Measurements from ENCODE around the gene PIEZO2.

The PIEZO2 gene

DNA sequence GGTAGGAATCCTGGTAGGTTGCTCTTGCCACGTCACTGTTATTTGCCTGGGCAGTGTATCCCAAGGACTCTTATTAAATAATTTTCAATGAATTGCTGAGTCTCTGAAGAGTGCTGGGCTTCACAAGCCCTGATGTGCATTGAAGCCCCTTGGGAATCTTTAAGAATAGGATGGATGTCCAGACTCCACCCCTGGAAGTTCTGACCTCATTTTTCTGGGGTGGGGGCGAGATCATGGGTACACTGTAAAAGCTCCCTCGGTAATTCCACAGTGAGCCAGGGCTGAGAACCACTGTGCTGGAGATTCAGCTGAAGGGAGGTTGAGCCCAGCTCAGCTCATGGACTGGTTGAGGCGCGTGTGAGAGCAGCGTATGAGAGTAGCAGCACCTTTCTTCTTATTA lies 140.2 kb downstream of the PIEZO2 start:
- H3K4me3 ChIP-seq (ENCODE audit: control insufficient read depth, low read depth, low read length) = no peak overlapping the region
- no peak for DNase-seq (ENCODE audit: low read depth)
- TF ChIP-seq, protein P1, sequence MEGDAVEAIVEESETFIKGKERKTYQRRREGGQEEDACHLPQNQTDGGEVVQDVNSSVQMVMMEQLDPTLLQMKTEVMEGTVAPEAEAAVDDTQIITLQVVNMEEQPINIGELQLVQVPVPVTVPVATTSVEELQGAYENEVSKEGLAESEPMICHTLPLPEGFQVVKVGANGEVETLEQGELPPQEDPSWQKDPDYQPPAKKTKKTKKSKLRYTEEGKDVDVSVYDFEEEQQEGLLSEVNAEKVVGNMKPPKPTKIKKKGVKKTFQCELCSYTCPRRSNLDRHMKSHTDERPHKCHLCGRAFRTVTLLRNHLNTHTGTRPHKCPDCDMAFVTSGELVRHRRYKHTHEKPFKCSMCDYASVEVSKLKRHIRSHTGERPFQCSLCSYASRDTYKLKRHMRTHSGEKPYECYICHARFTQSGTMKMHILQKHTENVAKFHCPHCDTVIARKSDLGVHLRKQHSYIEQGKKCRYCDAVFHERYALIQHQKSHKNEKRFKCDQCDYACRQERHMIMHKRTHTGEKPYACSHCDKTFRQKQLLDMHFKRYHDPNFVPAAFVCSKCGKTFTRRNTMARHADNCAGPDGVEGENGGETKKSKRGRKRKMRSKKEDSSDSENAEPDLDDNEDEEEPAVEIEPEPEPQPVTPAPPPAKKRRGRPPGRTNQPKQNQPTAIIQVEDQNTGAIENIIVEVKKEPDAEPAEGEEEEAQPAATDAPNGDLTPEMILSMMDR (IDR thresholded peaks at IDR 0.05; ENCODE audit: control insufficient read depth, insufficient read depth, low read depth, low read length, missing control alignments) = no peak

DNA sequence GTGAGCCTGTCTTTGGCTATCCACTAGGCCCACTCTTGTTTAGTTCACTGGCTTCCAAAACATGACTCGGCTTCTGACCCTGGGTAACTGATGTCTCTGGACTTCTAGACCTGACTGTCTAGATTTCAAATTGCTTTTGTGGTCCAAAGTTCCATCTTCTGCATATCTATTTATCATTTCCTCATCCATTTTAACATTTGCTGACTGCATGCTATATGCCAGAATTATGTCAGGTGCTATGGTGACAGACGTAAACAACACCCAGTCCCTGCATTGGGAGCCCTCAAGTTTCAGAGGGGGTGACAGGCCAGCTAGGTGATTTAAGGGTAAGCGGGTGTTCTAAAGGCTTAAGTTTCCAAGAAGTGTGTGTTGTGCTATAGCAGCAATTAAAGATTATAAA lies 140.9 kb downstream of the PIEZO2 start:
- no peak for DNase-seq (ENCODE audit: low read depth)
- TF ChIP-seq, protein P1 (IDR thresholded peaks at IDR 0.05; ENCODE audit: control insufficient read depth, insufficient read depth, low read depth, low read length, missing control alignments) = no peak
- H3K4me3 ChIP-seq (ENCODE audit: control insufficient read depth, low read depth, low read length) = no peak overlapping the region

DNA sequence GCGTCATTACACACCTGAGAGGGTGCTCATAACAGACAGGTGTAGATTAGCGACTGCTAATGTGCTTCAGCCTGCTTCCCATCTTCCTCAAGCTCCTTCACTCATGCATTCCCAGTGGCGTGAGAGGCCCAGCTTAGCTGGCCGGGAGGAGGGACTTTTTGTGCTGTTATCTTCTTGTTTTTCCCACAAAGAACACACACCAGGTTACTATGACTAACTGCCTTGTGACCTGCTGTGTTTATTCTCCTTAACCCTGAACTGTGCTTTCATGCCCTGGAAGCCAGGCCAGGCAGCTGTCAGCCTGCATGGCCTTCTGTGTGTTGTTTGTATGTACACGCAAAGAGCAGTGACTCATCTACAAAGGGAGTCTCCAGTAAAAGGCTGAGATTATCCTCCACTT lies 143.8 kb downstream of the PIEZO2 start:
- TF ChIP-seq, protein P1 (IDR thresholded peaks at IDR 0.05; ENCODE audit: control insufficient read depth, insufficient read depth, low read depth, low read length, missing control alignments) = no peak
- no peak overlapping the region for H3K4me3 ChIP-seq (ENCODE audit: control insufficient read depth, low read depth, low read length)
- no peak for DNase-seq (ENCODE audit: low read depth)

DNA sequence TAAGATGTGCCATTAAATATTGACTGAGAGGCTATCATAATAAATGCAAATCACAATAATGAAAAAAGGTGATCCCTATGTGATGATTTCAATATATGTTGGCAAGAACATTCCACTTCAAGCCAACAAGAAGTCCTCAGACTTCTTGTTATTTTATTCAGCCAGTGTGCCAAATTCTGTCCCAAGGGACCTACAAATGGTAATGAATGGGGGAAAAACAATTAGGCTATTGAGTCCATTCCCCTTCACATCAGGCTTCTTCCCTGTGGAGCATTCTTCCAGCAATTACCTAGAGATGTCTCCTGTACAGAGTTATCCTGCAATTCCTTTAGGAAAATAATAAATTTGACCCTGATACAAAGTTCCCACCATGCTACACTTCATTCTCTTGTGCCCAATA lies 144.4 kb downstream of the PIEZO2 start:
- TF ChIP-seq, protein P1 (IDR thresholded peaks at IDR 0.05; ENCODE audit: control insufficient read depth, insufficient read depth, low read depth, low read length, missing control alignments) = no peak
- H3K4me3 ChIP-seq (ENCODE audit: control insufficient read depth, low read depth, low read length) = no peak overlapping the region
- no peak for DNase-seq (ENCODE audit: low read depth)

DNA sequence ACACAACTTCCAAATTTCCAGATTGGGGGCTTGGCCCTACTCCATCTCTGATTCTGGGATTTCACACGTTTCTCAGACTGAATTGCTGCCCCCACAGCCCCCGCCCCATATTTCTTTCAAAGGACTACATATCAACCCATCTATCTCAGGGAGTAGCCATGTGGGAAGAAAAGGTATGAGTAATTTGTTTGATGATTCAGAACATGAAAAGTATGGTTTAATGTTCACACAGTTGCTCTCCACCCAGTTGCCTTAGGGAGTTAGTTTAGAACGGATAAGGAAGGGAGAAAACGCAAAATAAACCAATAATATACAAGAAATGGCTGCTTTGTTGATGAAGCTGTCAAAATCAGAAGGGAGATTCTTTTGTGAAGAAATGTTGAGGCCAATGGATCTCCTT lies 145.1 kb downstream of the PIEZO2 start:
- DNase-seq (ENCODE audit: low read depth) = no peak
- H3K4me3 ChIP-seq (ENCODE audit: control insufficient read depth, low read depth, low read length) = no peak overlapping the region
- TF ChIP-seq, protein P1 (IDR thresholded peaks at IDR 0.05; ENCODE audit: control insufficient read depth, insufficient read depth, low read depth, low read length, missing control alignments) = no peak

DNA sequence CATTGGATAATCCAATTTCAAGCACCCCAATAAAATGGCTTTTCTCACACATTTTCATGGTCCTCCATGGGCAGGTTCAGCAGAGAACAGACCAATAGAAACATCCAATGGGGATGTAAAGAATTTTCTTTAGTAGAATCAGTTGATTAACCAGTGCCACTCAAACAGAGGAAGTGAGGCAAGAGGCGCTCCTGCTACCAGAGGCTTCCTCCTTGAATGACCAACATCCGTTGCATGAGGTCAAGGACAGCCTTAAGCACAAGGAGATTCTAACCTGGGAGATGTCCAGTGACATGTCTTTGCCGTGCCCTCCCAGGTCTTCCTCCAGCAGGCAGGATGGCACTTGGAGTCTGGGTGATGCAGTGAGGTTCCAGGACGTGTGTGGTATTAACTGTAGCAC lies 146.6 kb downstream of the PIEZO2 start:
- DNase-seq (ENCODE audit: low read depth) = no peak
- TF ChIP-seq, protein P1 (IDR thresholded peaks at IDR 0.05; ENCODE audit: control insufficient read depth, insufficient read depth, low read depth, low read length, missing control alignments) = no peak
- H3K4me3 ChIP-seq (ENCODE audit: control insufficient read depth, low read depth, low read length) = no peak overlapping the region

DNA sequence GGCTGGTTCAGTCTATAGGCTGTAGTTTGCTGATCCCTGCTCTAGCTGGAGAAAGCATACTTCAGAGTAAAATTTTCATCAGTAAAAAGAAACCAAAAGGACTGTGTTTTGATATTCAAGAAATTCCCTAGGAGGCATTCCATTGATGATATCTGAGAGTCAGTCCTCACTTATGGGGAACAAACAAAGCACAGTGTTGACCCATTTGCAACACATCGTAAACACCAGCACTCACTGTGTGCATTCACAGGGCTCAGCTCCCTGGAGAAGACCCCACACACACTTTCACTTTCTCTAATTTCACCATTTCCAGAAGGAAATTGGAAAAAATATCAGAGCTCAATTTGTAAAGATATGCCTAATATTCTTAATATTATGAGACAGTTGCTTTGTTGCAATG lies 147.1 kb downstream of the PIEZO2 start:
- H3K4me3 ChIP-seq (ENCODE audit: control insufficient read depth, low read depth, low read length) = no peak overlapping the region
- TF ChIP-seq, protein P1 (IDR thresholded peaks at IDR 0.05; ENCODE audit: control insufficient read depth, insufficient read depth, low read depth, low read length, missing control alignments) = no peak
- DNase-seq (ENCODE audit: low read depth) = no peak
